ENCODE results near the gene ABHD17C. TPM values are rescaled to one million over a fixed set of nuclear protein-coding genes. Genes with fewer than 3 reads are reported as not detected.

The ABHD17C gene
- total RNA-seq, 1 donor from 2014 or later: 3.7 TPM

Other genes starting within 250 kb of the ABHD17C start
- gene CEMIP, start 84.1 kb downstream of the ABHD17C start, total RNA-seq: 0.50 TPM

All from left lobe of liver (tissue), 1 donor.